Measurements from ENCODE around the gene WDR48. TPM values are rescaled to one million over a fixed set of nuclear protein-coding genes. Genes with fewer than 3 reads are reported as not detected.

WDR48 gene
- total RNA-seq, 1 donor from 2014 or later = 38.5 TPM

DNA sequence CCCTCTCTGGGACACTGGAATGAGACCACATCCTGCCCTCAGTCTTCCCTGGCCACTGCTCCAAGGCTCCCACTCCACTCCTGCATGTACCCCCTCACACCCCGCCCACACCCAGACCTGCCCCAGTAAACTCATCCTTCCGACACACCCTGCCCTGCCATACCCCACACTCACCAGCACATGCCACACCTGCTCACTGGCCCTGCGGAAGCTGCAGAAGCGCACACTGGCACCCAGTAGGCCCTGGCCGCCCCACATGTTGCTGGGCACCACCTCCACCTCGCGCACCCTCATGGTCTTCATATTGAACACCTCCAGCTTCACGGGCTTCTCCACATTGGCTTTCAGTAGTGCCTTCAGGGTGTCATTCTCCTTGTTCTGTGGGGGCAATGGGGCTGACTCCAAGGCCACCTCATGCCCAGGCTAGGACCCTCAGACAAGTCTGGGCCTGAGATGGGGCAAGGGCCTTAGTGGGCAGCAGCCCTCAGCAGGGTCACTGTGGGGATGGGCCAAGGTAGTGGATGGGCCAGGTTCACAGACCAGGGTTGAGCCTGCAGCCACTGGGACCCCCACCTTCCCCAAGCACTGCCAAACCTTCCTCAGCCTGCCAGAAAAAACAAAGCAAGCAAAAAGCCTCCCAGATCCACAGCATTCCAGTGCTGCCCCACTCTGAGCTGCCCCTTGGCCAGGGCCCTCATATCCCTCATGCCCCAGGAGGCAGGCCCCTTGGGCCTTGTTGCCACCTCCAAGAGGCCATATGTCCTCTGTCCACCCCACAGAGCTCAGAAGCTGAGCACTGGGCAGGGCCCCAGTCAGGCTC, 50.9 kb downstream of the WDR48 start:
- H3K27ac Mint-ChIP-seq (ENCODE audit: unreplicated experiment) = no peak overlapping the region
- TF ChIP-seq, protein P1, sequence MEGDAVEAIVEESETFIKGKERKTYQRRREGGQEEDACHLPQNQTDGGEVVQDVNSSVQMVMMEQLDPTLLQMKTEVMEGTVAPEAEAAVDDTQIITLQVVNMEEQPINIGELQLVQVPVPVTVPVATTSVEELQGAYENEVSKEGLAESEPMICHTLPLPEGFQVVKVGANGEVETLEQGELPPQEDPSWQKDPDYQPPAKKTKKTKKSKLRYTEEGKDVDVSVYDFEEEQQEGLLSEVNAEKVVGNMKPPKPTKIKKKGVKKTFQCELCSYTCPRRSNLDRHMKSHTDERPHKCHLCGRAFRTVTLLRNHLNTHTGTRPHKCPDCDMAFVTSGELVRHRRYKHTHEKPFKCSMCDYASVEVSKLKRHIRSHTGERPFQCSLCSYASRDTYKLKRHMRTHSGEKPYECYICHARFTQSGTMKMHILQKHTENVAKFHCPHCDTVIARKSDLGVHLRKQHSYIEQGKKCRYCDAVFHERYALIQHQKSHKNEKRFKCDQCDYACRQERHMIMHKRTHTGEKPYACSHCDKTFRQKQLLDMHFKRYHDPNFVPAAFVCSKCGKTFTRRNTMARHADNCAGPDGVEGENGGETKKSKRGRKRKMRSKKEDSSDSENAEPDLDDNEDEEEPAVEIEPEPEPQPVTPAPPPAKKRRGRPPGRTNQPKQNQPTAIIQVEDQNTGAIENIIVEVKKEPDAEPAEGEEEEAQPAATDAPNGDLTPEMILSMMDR (IDR thresholded peaks at IDR 0.05; ENCODE audit: insufficient read depth, low read depth, low read length) = no peak
- Histone ChIP-seq H3K4me1 (ENCODE audit: insufficient read depth, low read length) (peaks cover 11% of the 10 kb centered on the region), H4K20me1 (ENCODE audit: insufficient read depth, low read length) (peaks cover 73% of the 10 kb centered on the region), H3K79me2 (ENCODE audit: insufficient read depth, low read length) (peaks cover 65% of the 10 kb centered on the region), H3K9me3 (ENCODE audit: insufficient read depth, low read depth, low read length) (no peaks in the 10 kb centered on the region), H2AFZ (ENCODE audit: low read depth, low read length) (no peak overlapping the region), H3K27ac (ENCODE audit: low read depth, low read length) (no peak overlapping the region), H3K4me2 (ENCODE audit: low read length) (no peak overlapping the region), H3K4me3 (ENCODE audit: insufficient read depth, low read depth, low read length) (no peak overlapping the region), H3K36me3 (ENCODE audit: insufficient read depth, low read length) (peaks cover 12% of the 10 kb centered on the region), H3K9ac (ENCODE audit: low read length) (no peak overlapping the region), H3K27me3 (ENCODE audit: insufficient read depth, low read length) (no peaks in the 10 kb centered on the region)
- DNase-seq (ENCODE audit: low read depth) = no peak
- H3K27me3 Mint-ChIP-seq (ENCODE audit: low read depth, unreplicated experiment) = no peaks in the 10 kb centered on the region
- H3K4me1 Mint-ChIP-seq (ENCODE audit: low read depth, unreplicated experiment) = peaks cover 15% of the 10 kb centered on the region
- no peaks in the 10 kb centered on the region for H3K9me3 Mint-ChIP-seq (ENCODE audit: unreplicated experiment)
- FAIRE-seq = no peak
- H3K36me3 Mint-ChIP-seq (ENCODE audit: low read depth, unreplicated experiment) = peaks cover 3% of the 10 kb centered on the region
- no peak overlapping the region for H3K4me3 Mint-ChIP-seq (ENCODE audit: unreplicated experiment)

DNA sequence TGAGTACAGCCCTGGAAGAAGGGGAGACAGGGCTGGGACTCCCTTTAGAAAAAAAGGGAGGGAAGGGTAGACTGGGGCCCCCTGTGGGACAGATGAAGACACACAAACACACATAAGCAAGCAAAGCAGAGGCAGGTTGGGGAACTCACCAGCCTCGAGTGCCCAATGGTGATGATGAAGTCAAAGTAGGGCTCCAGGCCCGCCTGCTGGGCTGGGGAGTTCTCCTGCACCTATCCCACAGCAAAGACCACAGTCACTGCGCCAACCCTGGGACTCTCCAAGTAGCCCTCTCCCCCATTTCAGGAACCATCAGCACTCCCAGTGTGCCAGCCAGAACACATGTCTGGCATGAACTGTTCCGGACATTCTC, 51.5 kb downstream of the WDR48 start:
- Histone ChIP-seq H3K36me3 (ENCODE audit: insufficient read depth, low read length) (peaks cover 11% of the 10 kb centered on the region), H3K4me3 (ENCODE audit: insufficient read depth, low read depth, low read length) (no peak overlapping the region), H3K27me3 (ENCODE audit: insufficient read depth, low read length) (no peaks in the 10 kb centered on the region), H3K27ac (ENCODE audit: low read depth, low read length) (no peak overlapping the region), H3K79me2 (ENCODE audit: insufficient read depth, low read length) (peaks cover 65% of the 10 kb centered on the region), H3K4me2 (ENCODE audit: low read length) (no peak overlapping the region), H2AFZ (ENCODE audit: low read depth, low read length) (no peak overlapping the region), H3K9ac (ENCODE audit: low read length) (no peak overlapping the region), H3K9me3 (ENCODE audit: insufficient read depth, low read depth, low read length) (no peaks in the 10 kb centered on the region), H4K20me1 (ENCODE audit: insufficient read depth, low read length) (peaks cover 71% of the 10 kb centered on the region), H3K4me1 (ENCODE audit: insufficient read depth, low read length) (peaks cover 17% of the 10 kb centered on the region)
- FAIRE-seq (no peak), DNase-seq (ENCODE audit: low read depth) (no peak)
- no peaks in the 10 kb centered on the region for H3K27me3 Mint-ChIP-seq (ENCODE audit: low read depth, unreplicated experiment)
- H3K27ac Mint-ChIP-seq (ENCODE audit: unreplicated experiment) = no peak overlapping the region
- H3K36me3 Mint-ChIP-seq (ENCODE audit: low read depth, unreplicated experiment) = peaks cover 3% of the 10 kb centered on the region
- H3K4me3 Mint-ChIP-seq (ENCODE audit: unreplicated experiment) = no peak overlapping the region
- H3K9me3 Mint-ChIP-seq (ENCODE audit: unreplicated experiment) = no peaks in the 10 kb centered on the region
- H3K4me1 Mint-ChIP-seq (ENCODE audit: low read depth, unreplicated experiment) = peaks cover 15% of the 10 kb centered on the region
- TF ChIP-seq, protein P1 (IDR thresholded peaks at IDR 0.05; ENCODE audit: insufficient read depth, low read depth, low read length) = no peak

DNA sequence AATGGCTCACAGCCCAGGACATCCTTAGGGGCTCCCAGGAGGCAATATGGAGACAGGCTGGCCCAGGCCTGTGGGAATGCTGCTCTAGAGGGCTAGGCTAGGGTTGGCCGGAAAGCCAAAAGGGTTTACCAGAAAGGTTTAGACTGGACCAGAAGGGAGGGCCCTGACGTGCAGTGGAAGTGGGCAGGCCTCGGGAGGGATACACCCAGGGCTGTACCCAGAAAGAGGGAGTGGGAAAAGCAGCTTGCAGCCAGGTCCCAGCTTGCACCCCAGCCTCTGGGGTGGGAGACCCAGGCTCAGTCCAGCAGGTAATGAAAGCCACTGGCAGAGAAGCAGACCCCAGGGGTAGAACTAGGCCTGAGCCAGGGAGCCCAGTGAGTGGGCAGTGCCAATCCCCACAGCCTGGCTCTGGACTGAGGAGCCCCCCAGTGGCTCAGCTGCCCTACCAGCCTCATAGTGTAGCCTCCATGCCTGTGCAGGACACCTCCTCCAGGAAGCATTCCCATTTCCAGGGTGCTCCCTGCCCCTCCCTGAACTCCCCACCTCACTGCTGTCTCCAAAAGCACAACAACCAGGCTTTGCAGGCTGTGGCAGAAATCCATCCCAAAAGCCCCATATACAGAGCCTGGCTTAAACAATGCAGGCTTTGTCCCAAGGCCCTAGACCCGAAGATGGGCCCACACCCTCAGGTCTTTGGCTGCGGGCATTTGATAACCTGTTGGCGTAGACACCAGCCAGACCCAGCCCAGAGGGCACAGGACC, 52.2 kb downstream of the WDR48 start:
- no peaks in the 10 kb centered on the region for H3K9me3 Mint-ChIP-seq (ENCODE audit: unreplicated experiment)
- no peak for FAIRE-seq

More for the DNA sequence above, 52.2 kb downstream of the WDR48 start:
- Mint-ChIP-seq H3K4me3 (ENCODE audit: unreplicated experiment) (no peak overlapping the region), H3K4me1 (ENCODE audit: low read depth, unreplicated experiment) (peaks cover 15% of the 10 kb centered on the region), H3K36me3 (ENCODE audit: low read depth, unreplicated experiment) (peaks cover 3% of the 10 kb centered on the region), H3K27me3 (ENCODE audit: low read depth, unreplicated experiment) (no peaks in the 10 kb centered on the region), H3K27ac (ENCODE audit: unreplicated experiment) (no peak overlapping the region)
- H3K4me1 ChIP-seq (ENCODE audit: insufficient read depth, low read length) = peaks cover 17% of the 10 kb centered on the region
- no peak overlapping the region for H3K9ac ChIP-seq (ENCODE audit: low read length)
- no peaks in the 10 kb centered on the region for H3K27me3 ChIP-seq (ENCODE audit: insufficient read depth, low read length)
- no peaks in the 10 kb centered on the region for H3K9me3 ChIP-seq (ENCODE audit: insufficient read depth, low read depth, low read length)
- peaks cover 5% of the 10 kb centered on the region for H3K36me3 ChIP-seq (ENCODE audit: insufficient read depth, low read length)
- no peak overlapping the region for H3K27ac ChIP-seq (ENCODE audit: low read depth, low read length)
- TF ChIP-seq, protein P1 (IDR thresholded peaks at IDR 0.05; ENCODE audit: insufficient read depth, low read depth, low read length) = no peak
- no peak for TF ChIP-seq EZH2 (IDR thresholded peaks at IDR 0.05; ENCODE audit: insufficient read depth, low read length)
- H3K4me3 ChIP-seq (ENCODE audit: insufficient read depth, low read depth, low read length) = no peak overlapping the region
- no peak overlapping the region for H2AFZ ChIP-seq (ENCODE audit: low read depth, low read length)
- peaks cover 65% of the 10 kb centered on the region for H3K79me2 ChIP-seq (ENCODE audit: insufficient read depth, low read length)
- H3K4me2 ChIP-seq (ENCODE audit: low read length) = no peak overlapping the region
- peaks cover 71% of the 10 kb centered on the region for H4K20me1 ChIP-seq (ENCODE audit: insufficient read depth, low read length)
- no peak for DNase-seq (ENCODE audit: low read depth)

Data from astrocyte (in vitro differentiated cells and primary cell).